ENCODE data around the gene TRIM15.
"Not testable (repeated sequence)": the region's sequence is repeated elsewhere in the genome, so short reads cannot be mapped to it uniquely, and the experiment has no call there.

The TRIM15 gene

DNA sequence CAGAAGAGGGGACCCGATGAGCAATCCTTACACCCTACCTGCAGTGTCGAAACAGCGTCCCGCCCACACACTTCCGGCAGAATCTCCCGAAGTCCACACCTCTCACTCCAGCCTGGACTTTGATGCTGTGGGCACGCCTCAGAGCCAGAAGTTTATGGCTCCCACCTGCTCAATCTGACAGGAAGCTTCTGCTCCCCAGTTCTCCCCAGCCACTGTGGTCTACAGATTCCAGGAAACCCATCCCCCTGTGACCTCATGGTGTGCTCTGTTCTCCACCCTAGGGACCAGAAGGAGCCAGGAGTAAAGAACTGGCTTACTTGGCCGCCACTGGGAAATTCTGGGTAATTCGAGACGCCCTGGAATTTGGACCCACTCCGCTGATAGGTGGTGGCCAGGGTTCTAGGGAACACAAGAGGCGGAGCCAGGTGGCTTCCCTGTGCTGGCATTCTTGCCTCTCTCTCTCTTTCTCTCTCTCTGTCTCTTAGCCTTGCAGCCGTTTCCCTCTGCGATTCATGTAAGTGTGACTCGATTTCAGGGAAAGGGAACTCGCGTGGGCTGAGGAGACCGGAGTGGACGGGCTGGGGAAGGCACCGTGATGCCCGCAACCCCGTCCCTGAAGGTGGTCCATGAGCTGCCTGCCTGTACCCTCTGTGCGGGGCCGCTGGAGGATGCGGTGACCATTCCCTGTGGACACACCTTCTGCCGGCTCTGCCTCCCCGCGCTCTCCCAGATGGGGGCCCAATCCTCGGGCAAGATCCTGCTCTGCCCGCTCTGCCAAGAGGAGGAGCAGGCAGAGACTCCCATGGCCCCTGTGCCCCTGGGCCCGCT lies at the start of gene TRIM15:
TSS of gene TRIM15 (plus strand) at position 457 of the 828 bp plus-strand sequence. CDS start at position 596, 139 bp downstream.
- DNase-seq, result no peak

GRCh38 chr6:30113841-30114240 lies 49.5 kb upstream of the TRIM15 start:
- no peak for DNase-seq

- DNase-seq, result no peak
These were observed 46.6 kb upstream of the TRIM15 start for GRCh38 chr6:30116724-30117123.

GRCh38 chr6:30118691-30119090 lies 44.7 kb upstream of the TRIM15 start:
- DNase-seq, result not testable (repeated sequence)

GRCh38 chr6:30121446-30122366 lies 41.6 kb upstream of the TRIM15 start:
- DNase-seq, result no peak

DNA sequence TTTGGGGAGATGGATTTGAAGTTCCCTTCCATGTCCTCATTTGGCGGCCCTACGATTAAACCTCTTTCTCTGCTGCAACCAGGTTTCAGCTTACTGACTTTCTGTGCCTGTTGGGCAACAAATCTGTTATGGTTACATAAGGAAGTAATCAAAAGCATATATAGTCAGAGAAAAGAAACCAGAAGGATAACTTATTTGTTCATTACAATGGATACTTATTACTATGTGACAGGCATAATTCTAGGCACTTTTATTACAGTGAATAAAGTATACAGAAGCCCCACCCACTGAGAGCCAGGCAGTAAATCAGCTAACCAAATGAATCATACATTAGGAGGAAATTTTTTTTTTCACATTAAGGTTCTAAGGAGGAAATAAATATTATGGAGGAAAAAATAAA lies 40.8 kb upstream of the TRIM15 start:
- no peak for DNase-seq

DNA sequence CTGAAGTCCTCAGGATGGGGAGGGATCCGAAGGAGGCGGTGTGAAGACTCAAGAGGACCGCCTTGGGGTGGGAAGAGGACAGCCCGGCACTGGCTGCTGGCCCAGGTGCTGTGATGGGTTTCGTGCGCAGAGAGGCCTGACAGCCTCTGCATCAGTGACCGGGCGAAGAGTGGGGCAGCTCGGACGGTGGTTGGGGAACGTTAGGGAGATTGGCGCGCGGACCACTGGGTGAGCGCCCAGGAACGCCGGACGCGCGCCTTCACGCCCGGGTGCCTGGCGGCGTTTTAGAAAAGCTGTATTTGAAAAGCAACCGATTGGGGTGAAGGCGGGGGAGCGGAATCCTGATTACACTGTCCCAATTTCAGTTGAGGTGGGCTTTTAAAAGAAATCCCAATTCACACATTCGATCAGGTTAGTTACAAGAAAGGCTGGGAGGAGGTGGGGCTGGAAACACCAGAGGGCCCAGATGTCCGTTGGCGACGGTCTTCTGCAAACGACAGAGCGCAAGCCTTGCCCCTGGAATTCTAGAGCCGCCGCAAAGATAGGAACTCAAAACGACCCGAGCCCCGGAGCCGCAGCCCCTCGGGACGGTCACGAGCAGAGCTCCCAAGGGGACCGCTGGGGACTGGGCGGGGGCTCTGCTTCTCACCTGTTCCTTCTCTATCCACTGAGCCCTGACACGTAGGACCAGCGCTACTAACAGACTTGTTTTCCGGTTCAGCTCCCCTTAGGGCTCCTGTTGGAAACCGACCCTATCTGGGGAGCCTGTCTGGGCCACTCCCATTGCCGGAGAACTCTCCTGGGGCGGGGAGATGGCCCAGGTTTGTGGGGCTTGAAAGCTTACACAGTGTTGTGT lies 35.9 kb upstream of the TRIM15 start:
- no peak for DNase-seq

DNA sequence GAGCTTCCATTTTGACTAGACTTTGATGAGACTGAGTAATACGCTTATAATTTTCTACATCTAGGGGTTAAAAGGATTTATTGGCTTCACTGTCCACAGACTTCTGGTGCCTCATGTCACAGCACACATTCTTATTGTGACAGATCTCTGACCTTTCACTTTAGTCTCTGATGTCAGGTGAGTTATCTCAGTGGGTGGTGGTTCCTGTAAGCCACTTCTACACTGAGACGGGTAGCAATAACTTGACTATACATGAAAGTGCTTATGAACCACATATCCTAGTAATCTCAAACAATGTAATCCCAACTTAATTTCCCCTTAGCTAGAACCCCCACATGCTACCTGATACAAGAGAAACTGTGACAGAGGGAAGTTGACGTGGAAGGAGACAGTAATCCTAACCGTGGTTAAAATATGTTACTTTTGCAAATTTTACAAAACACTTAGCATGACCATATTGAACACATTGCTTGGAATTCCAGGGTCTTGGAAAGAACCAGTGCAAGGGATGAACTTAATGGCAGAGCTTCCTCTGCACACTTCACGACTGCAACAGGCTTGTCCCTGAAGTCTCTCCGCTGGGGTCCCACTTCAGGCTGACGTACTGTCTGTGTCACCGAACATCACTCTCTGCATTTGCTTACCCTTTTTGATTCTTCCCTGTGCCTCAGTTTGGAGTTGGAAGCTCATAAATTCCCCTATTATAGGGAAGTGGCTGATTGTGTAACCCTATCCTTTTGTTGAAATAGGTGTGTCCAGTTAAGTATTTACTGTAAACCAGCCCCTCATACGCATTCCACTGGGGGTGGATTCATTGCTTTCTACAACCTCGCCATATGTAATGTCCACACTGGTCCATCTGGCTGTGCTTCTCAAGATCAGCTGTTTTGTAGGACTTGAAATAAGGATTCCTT lies 33.8 kb upstream of the TRIM15 start:
- no peak for DNase-seq

- DNase-seq, result no peak
These were observed 33.1 kb upstream of the TRIM15 start for GRCh38 chr6:30130179-30130679.

DNA sequence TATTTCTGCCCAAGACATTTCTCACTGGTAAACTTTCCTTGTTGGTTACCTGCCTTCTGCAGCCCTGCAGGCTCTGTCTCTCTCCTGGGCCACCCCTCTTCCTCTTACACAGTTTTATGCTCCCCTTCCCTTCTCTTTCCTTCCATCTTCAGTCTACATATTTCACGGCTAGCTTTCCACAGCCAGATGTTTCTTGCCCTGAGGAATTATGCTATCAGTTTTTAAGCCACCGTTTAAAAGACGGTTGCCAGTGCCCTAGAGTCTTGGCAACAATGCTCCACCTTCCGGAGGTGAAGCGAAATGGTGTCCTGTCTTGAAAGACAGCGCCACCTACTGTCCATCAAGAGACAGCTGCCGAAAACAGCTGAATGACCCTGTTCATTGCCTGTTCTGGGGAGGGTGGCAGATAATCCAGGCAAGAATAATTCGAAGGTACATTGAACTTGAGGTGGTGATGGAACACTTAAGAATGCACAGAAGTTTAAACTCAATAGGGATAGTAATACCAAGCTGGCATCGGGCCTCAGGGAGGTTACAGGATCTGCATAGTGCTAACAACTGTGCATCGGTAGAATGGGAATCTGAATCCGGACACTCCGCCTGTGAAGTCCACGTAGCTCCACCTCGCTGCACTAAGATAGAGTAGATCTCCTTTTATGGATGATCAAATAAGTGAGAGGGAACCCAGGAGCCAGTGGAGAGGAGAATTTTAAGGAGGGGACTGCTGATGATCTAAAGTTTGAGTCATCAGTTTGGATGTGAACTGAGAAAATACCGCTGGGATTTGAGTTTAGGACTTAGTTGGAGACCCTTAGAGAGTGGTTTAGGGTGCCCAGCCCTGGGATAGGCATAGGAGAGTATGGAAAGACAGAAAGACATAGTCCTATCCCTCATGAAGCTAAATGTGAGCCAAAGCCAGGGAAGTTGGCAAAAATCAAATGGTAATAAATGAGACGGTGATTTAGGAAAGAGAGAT lies 32.2 kb upstream of the TRIM15 start:
- peak; percentile 80 for DNase-seq

- no peak for DNase-seq
These were observed 31.3 kb upstream of the TRIM15 start for GRCh38 chr6:30131947-30132497.

- DNase-seq, result peak; percentile 12
These were observed 28.2 kb upstream of the TRIM15 start for GRCh38 chr6:30135147-30135546.

DNA sequence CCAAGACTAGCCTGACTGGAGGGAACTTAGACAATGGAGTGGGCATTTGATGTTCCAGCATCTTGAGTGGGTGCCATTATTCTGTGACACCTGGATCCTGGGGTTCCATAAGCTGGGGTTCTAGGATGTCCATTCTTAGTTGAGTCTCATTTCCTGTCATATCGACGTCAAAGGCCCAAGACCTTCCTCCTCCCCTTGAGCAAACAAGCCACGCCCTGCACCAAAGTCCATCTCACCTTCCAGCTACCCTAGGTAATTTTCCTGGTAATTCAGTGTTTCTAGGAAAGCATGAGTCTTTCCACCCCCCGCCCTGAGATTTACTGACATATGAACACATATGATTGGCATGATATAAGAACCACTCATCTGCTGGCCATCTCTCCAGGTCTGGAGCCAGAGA lies 27.6 kb upstream of the TRIM15 start, which contains the start of gene TRIM40:
TSS of gene TRIM40 (plus strand) at position 384 of the 400 bp plus-strand sequence. CDS start 897 bp downstream, outside the sequence.
- DNase-seq, result no peak

- no peak for DNase-seq
These were observed 26.6 kb upstream of the TRIM15 start for GRCh38 chr6:30136570-30137286.

DNA sequence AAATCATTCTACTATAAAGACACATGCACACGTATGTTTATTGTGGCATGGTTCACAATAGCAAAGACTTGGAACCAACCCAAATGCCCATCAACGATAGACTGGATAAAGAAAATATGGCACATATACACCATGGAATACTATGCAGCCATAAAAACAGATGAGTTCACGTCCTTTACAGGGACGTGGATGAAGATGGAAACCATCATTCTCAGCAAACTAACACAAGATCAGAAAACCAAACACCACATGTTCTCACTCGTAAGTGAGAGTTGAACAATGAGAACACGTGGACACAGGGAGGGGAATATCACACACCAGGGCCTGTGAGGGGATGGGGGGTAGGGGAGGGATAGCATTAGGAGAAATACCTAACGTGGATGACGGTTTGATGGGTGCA lies 23.1 kb upstream of the TRIM15 start:
- not testable (repeated sequence) for DNase-seq

DNA sequence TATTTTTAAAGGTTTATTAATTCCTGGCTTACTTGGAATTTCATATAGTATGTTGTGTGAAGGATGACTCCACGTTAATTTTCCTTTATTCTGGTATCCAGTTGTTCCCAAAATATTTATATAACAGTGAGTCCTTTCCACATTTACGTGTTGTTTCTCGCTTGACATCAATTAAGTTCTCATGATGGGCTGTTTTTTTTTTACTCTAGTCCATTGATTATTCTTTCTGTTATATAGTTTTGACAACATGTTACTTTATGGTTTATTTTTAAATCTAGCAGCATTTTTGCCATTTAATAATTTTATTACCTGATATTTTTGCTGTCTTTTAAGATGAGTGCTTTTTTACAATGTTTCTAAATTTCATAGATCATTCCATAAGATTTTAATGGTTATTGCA lies 20.7 kb upstream of the TRIM15 start:
- no peak for DNase-seq

- no peak for DNase-seq
These were observed 19.6 kb upstream of the TRIM15 start for GRCh38 chr6:30143780-30144179.

DNA sequence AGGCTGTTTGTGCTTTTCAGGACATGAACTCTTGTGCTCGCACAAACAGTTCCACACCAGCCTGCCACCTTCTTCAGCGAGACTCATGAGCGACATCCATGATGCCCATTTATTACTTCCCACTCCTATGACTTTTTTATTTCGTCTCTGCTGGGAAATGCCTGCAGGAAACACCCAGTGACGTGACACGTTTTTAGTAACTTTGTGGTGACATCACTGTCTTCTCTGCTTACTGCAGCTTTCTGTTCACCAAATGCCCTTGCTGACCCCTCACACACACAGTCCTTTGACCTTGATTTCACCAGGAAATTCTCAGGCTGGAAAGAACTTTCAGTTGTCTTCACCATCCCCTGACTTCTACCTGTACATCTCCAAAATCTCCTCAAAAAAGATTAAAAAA lies 18.5 kb upstream of the TRIM15 start:
- DNase-seq, result no peak

GRCh38 chr6:30145818-30146217 lies 17.5 kb upstream of the TRIM15 start:
- DNase-seq, result no peak
